Measurements from ENCODE around the gene ABI3.

ABI3 gene

DNA sequence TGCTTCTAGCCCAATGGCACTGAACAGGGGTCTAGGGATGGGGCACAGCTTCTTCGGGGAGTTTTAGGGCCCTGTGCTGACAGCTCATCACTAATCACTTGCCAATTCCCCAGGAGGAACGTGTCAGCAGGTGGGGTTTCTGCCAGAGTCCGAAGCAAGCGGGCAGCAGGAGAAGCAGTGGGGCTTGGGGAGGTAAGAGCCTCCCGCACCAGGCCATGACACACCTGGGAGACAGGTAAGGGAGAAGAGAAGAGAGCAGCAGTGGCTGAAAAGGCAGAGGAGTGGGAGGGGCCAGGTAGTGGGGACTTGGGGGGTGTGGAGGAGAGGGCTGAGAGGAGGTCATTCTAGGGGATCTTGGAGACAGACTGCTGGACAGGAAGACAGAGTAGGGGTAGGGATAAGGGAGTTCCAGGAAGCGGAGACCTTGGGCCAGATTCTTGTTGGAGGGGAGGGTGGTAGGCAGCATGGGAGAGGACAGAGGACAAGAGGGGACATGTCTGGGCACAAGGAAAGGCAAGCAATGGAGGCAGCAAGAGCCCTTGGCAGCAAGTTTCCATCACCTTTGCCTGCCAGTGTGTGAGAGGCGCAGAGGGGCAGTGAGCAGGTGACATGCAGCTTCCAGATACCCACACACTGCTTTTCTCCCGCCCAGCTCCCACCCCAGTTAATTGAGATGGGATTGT, 15.2 kb downstream of the ABI3 start:
- no peak for DNase-seq

DNA sequence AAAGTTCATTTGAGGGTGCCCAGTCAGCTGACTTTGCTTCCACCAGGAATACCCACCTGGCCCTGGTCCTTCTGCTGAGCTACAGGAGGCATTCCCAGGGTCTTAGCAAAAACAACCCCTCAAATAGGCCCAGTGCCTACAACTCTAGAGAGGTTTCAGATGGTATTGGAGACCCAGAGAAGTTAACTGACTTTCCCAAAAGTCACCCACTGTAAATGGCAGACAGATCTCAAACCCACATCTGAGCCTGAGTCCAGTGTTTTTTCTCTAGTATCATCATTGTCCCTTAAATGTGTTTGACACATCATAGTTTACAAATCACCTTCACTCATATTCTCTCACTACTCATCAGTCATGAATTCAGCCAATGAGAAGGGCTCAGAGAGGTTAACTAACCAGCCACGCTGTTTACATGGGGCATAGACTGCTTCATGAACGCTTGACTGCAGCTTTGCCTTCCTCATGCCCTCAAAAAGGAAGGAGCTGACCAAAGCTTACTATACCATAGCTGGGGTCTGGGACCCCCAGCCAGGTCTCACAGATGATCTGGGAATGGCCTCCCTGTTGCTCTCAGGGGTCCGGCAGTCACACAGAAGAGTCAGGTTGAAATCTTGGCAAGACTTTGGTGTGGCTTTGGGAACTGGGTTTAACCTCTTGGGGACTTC, 16.4 kb downstream of the ABI3 start:
- no peak for DNase-seq

DNA sequence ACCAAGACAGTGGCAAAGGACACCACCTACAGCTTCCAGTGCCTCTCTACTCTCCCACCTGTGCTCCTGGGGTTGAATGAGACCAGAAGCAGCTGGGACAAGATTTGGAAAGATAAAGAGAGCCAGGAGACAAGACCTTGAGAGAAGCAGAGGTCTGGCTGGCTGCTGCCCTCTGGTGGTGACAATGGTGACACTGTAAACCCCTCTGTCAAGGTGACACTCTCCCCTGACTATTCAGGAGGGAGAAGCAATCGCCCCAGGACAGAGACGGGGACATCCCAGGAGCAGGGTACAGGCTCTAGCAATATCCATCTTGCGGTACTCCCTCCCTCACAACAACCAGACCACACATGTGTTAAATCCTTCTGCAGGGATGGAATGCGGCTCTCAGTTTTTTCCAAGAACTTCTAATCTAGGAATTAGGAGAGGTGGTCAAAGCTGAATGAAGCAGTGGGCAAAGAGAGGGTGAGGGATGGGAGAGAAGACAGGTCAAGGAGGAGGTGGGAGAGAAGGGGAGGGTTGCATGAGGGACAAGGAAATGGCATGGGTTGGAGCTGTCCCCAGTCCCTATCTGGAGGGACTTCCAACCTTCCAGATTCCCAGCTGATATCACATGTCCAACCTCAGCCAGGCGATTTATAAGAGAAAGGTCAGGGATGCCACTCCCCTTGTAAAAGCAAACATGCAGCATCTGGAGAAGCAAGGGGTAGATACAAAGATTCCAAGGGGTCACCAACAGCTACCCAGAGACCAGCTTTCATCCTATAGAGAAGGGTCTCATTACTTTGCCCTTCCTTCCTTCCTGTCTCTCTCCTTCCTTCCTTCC, 17.1 kb downstream of the ABI3 start:
- DNase-seq: peak; percentile 56

DNA sequence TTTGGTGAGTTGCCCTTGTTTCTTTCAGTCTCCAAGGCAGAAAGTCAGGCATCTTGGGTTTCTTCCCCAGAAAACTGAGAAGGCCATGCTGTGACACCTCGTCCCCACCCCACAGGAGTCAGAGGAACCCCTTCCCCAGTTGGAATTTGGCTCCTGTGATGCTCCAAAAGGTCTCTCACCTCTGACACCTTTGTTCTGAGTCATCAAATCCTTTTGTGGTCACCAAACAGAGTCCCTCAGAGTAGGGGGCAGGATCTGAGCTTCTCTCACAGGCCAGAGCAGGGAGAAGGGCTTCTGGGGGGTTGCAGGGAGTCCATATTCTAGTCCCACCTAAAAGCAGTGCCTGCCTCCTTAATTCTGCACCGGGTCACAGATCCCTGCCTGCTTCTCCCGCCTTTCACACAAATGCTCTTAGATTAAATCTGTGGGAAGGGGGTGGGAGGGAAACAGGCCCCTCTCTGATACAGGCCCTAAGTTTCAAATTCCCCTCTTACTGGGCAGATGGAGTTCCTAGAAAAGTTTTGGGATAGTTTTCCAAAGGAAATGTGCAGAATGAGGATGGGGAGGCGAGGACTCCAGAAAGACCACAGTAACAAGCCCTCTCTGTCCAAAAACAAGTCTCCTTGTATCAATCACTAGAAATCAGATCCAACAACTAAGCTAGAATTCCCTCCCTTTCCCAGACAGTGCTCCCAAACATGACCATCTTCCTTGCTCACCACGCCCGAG, 18.7 kb downstream of the ABI3 start:
- no peak for DNase-seq

DNA sequence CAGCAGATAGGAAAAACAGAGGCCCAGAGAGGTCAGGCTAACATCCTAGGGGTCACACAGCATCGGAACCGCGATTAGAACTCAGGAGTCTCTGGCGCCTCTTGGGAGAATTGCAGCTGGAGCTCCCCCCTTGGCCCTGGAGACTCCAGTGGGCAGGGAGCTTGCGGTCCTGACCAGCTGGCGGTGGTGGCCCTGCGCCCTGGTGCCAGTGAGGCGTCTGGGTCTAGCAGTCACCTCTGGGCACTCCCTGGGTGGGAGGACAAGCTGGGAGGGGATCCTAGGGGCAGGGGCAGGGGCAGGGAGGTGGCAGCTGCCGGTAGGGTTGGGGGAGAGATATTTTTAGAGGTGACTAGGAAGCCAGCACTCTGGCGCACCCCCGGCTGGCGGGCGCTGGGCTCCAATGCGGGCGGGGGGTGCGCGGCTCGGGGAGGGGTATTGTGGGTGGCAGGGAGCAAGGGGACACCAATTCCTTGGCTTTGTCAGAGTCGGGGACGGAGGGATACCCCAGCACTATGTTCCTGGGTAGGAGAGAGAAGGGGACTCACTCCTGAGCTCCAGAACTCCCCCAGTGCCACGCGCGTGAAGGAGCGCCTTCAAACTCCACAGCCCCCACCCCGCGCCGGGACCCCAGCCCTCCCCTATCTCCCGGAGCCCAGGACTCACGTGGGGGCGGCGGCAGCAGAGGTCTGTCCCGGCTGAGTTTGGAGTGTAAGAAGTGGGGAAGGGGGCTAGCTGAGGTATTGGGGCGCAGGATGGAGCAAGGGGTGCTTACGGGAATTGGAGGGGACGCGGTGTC, 19.5 kb downstream of the ABI3 start:
- DNase-seq: no peak

DNA sequence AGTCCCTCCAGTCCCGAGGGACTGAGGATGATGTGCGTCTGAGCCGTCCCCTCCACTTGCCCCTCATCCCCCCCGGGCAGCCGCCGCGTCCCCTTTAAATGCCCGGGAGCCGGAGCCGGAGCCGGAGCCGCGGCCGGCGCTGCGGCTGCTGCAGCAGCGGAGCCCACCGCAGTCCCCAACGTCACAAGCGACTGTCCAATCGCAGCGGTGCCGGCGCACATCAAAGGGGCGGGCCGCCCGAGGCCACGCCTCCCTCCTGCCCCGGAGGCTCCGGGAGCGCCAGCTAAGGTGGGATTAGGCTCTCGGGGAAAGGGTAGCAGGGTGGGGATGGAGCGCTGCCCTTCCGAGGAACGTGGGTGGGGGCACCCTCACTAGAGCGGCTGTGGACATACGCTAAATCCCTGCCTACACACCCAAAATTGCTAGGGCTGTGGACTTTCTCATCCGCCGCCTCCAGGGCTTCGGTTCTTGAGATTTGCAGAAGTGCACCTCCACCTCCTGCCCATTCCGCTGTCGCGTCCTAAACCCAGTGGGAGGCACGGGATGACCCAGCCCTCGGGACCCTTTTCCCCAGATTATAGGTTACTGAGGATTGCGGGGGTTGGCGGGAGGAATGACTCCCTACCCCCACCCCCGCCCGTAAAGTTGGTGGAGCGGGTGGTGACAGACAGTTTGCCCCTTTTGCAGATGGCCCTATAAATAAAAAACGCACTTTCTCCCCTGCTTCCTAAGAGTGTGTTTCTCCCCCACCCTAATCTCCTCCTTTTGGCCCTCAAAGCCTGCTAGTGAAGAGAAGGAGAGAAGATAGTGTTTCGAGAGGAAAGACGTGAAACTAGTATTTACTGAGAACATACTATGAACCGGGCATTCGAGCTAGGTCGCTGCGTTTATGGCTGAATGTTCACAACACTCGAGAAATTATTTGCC, 20.4 kb downstream of the ABI3 start, which contains the start of gene PHOSPHO1:
PHOSPHO1 (minus strand) TSS at position 152 of the 927 bp plus-strand sequence. CDS start 4,096 bp downstream, outside the sequence.
- DNase-seq: peak; percentile 50

DNA sequence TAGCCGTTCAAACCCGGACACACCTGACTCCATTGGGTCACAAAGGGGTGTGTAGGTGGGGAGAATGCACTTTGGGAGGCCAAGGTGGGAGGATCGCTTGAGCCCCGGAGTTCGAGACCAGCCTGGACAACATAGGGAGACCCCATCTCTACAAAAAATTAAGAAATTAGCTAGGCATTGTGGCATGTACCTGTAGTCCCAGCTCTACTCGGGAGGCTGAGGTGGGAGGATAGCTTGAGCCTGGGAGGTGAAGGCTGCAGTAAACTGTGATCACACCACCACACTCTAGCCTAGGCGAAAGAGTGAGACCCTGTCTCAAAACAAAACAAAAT, 21.0 kb downstream of the ABI3 start:
- no peak for DNase-seq

DNA sequence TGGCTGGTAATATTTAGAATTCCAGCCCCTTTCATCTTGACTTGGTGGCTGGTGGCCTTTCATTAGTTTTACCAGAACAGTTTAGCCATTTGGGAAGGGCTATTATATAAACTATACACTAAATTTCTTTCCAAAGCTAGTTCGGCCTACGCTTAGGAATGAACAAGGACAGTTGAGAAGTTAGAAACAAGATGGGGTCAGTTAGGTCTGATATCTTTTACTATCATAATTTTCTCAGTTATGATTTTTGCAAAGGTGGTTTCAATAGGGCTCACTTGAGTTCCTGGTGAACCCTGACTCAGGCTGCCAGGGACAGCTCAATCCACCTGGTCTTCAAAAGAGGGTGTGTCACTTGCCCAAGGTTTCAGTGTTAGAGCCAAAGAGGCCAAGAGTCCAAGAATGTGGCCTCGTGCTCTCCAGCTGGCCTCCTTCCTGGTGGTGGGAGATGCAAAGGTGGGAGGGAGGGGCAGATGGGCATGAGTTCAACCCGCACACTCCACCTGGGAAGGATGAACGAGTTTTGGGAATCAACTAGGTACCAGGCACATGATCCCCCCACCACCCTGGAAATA, 24.1 kb downstream of the ABI3 start:
- no peak for DNase-seq

DNA sequence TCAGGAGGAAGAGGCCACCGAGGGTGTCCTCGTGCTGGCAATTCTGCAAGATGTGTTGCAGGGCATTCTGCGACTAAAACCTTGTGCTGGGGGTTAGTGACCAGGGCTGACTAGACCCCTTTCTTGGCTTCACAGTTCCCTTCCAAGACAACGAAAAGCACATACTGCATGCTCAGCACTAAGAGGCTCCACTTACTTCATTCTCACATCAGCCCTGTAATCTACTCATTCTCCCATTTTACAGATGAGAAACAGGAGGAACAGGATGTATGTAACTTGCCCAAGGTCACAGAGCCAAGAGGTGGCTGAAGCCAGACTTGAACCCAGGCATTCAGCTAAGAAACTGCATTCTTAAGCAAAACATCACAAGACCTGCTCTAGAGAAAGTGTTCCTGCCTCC, 25.4 kb downstream of the ABI3 start:
- no peak for DNase-seq

DNA sequence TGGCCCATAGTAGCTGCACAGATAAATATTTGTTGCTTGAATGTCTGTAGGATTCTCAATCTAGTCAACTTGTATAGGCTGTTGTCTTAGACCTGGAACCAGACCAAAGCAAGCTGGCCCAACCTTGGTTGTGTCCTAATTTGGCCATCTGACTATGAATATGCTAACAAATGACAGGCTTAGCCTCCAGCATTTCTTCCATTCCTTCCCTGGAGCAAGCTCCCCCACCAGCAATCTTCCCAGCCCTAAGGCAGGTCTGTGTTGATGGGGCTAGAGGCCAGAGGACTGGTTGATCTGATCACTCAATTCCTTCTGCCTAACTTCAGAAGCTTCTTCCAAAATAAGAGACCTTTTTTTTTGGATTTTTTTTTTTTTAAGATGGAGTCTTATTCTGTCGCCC, 29.5 kb downstream of the ABI3 start:
- no peak for DNase-seq

DNA sequence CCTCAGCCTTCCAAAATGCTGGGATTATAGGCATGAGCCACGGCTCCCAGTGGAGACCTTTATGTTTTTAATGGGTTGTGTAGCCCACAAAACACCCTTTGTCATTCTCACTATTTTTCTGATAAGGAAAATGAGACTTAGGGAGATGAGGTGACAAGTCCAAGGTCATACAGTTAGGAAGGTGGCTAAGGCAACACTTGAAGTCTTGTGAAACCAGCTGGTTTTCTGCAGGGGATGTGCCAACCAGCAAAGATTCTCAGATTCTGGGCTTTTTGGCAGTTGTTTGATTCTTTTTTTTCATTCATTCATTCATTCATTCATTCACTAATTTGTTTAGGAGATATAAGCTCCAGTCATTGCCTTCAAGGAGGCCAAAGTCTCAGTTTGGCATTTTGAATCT, 30.1 kb downstream of the ABI3 start:
- no peak for DNase-seq

DNA sequence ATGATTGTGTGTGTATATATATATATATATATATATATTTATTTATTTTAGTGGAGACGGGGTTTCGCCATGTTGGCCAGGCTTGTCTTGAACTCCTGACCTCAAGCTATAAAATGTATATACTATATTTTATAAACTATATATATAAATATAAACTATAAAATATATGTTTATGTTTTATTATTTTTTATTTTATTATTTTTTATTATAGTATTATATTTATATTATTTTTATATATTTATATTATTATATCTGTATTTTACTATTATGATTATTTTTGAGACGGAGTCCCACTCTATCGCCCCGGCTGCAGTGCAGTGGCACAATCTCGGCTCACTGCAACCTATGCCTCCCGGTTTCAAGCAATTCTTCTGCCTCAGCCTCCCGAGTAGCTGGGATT, 30.5 kb downstream of the ABI3 start:
- DNase-seq: no peak

DNA sequence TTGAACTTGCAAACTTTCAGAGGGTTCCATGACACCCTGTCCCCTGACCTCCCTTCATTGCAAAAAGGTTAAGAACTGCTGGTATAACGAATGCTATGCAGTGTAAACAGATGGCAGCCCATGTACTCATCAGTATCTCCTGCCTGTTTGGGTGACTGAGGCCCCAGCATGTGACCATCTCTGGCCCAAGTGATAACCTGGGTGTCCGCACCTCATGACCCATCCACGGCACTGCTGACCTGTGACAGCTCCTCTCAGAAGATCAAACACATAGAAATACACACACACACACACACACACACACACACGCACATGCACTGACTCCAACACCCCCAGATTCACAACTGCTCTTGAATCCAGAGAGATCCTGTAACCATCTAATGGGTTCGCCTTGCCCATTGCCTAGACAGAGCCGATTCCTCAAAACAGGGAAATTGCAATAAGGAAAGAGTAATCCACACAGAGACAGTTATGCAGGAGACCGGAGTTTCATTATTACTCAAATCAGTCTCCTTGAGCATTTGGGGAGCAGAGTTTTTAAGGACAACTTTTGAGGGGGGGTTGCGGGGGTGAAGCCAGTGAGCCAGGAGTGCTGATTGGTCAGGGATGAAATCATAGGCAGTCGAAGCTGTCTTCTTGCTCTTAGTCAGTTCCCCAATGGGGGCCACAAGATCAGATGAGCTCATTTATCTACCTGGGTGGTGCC, 31.3 kb downstream of the ABI3 start:
- no peak for DNase-seq

DNA sequence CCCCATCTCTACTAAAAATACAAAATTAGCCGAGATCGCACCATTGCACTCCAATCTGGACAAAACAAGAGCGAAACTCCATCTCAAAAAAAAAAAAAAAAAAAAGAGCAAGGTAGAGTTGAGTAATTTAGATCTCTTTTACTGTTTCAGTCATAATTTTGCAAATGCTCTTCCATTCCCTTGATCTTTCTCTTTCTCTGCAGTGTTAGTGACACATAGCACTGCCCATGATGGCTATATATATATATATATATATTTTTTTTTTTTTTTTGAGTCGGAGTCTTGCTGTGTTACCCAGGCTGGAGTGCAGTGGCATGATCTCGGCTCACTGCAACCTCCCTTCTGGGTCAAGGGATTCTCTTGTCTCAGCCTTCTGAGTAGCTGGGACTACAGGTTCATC, 32.3 kb downstream of the ABI3 start:
- DNase-seq: no peak

DNA sequence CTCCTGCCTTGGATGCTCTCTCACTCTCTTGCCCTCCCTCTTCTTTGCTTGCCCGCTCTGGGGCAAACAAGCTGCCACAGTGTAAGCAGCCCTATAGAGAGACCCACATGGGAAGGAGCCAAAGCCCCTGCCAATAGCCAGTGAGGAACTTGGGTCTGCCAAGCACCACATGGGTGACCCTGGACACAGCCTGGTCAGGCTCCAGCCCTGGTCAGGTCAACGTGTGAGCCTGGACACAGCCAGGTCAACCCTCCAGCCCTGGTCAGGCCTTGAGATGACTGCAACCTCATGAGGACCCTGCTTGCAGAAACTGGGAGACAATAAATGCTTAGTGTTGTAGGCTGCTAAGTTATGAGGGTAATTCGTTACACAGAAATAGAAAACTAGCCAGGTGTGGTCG, 34.3 kb downstream of the ABI3 start:
- no peak for DNase-seq

DNA sequence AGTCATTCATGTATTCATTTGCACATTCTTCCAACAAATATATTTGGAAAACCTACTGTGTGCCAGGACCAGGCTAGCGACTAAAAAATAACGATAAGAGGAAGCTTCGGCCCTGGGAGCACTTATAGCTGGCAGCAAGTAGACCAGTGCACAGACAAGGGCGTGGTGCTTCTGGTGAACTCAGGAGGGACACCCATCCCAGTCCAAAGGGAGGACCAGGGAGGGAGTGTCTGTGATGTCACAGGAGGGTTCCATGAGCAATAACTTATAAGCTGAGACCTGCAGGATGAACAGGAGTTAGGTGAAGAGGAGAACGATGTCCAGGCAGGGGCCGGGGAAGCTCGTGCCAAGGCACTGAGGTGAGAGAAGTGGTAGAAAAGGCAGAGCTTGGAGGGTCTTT, 37.4 kb downstream of the ABI3 start:
- DNase-seq: no peak

DNA sequence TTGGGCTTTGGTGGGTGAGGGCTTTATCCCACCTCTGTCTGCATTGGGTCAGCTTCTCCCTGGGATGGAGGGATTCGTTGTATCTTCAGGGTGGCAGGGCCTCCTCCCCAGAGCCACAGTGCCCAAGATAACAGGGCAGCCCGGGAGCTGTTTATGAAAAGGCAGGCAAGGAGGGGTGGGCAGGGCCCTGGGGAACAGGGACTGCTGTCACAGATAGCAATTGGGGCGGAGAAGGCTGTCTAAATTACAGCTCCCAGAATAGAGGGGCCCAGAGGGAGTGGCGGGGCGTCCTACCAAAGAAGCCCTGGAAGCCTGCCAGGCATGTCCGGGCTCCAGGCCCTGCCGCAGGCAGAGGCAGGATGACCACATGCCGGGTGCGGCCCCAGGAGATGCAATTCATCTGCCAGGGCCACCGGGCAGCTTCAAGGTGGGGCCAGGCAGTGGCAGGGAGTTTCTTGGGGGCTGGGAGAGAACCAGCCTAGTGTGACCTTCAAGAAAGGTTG, 38.8 kb downstream of the ABI3 start:
- no peak for DNase-seq

DNA sequence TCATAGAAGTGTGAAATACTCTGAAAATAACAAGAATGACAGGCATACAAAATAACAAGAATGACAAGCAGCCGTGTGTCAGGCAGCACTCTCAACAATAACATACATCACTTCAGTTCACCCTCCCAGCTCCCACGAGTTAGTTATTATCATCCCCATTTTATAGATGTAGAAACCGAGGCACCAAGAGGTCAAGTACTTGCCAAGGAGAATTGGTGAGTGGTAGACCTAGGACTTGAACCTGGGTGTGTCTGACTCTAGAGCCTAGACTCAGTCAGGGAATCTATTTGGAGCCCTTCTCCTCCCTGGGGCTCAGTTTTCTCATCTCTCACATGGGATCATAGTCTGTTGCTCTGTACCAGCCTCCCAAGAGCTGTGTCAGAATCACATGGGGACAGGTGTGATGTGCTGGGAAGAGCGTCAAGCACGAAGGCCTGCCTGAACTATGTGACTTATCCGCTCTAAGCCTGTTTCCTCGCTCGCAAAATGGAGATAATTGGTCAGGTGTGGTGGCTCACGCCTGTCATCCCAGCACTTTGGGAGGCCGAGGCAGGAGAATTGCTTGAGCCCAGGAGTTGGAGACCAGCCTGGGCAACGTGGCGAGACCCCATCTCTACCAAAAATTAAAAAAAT, 39.5 kb downstream of the ABI3 start:
- no peak for DNase-seq

DNA sequence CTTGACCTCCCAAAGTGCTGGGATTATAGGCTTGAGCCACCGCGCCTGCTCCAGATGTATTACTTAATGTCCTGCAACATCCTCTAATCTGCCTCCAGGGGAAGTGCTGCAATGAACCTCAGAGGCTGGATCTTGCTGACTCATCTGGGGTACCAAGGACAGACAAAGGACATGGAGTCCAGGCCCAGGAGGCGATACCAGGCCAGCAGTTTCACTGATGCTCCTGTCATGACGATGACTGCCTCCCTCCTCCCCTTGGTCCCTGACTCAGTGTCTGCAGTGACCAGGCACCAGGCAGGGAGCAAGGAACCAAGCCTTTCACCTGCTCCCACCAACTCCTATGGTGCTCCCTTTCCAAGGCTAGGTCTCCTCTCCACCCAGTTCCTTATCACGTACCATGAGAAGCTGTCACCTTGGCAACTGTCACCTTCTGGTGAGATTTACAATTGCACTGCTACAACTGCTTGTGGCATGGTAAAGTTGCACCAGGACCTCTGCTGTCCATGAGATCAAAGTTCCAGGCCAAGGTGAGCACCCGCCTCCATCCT, 41.7 kb downstream of the ABI3 start:
- no peak for DNase-seq

All from DMS79 treated with DMSO at 0.1 percent for 48 hours (cell line).